GM12878 (cell line): ENCODE measurements around the gene CARD14. TPM values are rescaled to one million over a fixed set of nuclear protein-coding genes. Genes with fewer than 3 reads are reported as not detected.
A peak's percentile ranks its signal among the peaks of the same experiment; 100 is the strongest.

Experiments
- BHLHE40 ChIP-seq, 2 experiments: fragments of 450-650 bp in 1 of 2; IDR thresholded peaks; 2 replicates each; pipeline ENCODE4 v1.6.1; 2011 to 2017; ENCODE audit warnings: low read depth in 2 of 2, borderline replicate concordance in 1 of 2, improper control_type of control experiment in 1 of 2, low read length in 1 of 2, mild to moderate bottlenecking in 1 of 2
- CREM ChIP-seq: IDR thresholded peaks from 2 replicates; pipeline ENCODE4 v1.6.1; 2014; ENCODE audit warnings: antibody characterized with exemption, low read depth
- ELK1 ChIP-seq: IDR thresholded peaks from 2 replicates; pipeline ENCODE4 v1.6.1; 2012; ENCODE audit warnings: low read depth, low read length, improper control_type of control experiment
- ESRRA ChIP-seq: IDR thresholded peaks from 2 replicates; pipeline ENCODE4 v1.6.1; 2012; ENCODE audit warnings: mild to moderate bottlenecking, low read length, improper control_type of control experiment
- HDAC6 ChIP-seq: fragments of 200-600 bp; sonication (generic); IDR thresholded peaks from one replicate; pipeline ENCODE4 v1.8.0; 2017; ENCODE audit warnings: antibody characterized with exemption; ENCODE audit not compliant: unreplicated experiment
- IRF3 ChIP-seq: fragments of 450-650 bp; IDR thresholded peaks from 2 replicates; pipeline ENCODE4 v1.6.1; 2014; ENCODE audit warnings: mild to moderate bottlenecking
- MTA2 ChIP-seq: fragments of 450-650 bp; IDR thresholded peaks from 2 replicates; pipeline ENCODE4 v1.6.1; 2016; ENCODE audit warnings: low read depth, mild to moderate bottlenecking, moderate library complexity
- NFYB ChIP-seq: IDR thresholded peaks from 2 replicates; pipeline ENCODE4 v1.6.1; 2011; ENCODE audit warnings: low read depth, mild to moderate bottlenecking, low read length, improper control_type of control experiment, moderate library complexity; ENCODE audit not compliant: insufficient read depth
- POLR2AphosphoS2 ChIP-seq: IDR thresholded peaks from 2 replicates; pipeline ENCODE4 v1.6.1; 2011; ENCODE audit warnings: low read depth, mild to moderate bottlenecking, low read length, improper control_type of control experiment, moderate library complexity
- SMAD1 ChIP-seq: fragments of 450-650 bp; IDR thresholded peaks from 2 replicates; pipeline ENCODE4 v1.6.1; 2018; ENCODE audit warnings: mild to moderate bottlenecking, low read depth; ENCODE audit not compliant: partially characterized antibody
- SPI1 ChIP-seq: IDR thresholded peaks from 2 replicates; pipeline ENCODE4 v1.6.1; 2011; ENCODE audit warnings: low read depth, mild to moderate bottlenecking, low read length, moderate library complexity, borderline replicate concordance; ENCODE audit not compliant: insufficient read depth
- SREBF1 ChIP-seq: IDR thresholded peaks from 2 replicates; pipeline ENCODE4 v1.6.1; 2012; ENCODE audit warnings: mild to moderate bottlenecking, low read length
- TAF1 ChIP-seq: IDR thresholded peaks from 2 replicates; pipeline ENCODE4 v1.6.1; 2011; ENCODE audit warnings: mild to moderate bottlenecking, low read depth, low read length, borderline replicate concordance
- TCF3 ChIP-seq: IDR thresholded peaks from 2 replicates; pipeline ENCODE4 v1.6.1; 2012; ENCODE audit warnings: low read depth, mild to moderate bottlenecking, low read length, borderline replicate concordance; ENCODE audit not compliant: insufficient read depth
- ZNF24 ChIP-seq: fragments of 450-650 bp; IDR thresholded peaks from 2 replicates; pipeline ENCODE4 v1.6.1; 2017; ENCODE audit warnings: antibody characterized with exemption, mild to moderate bottlenecking
- ZNF274 ChIP-seq: IDR thresholded peaks from one replicate; pipeline ENCODE4 v1.8.0; 2011; ENCODE audit not compliant: insufficient read length, insufficient read depth
- polyA plus RNA-seq, 11 experiments: library from polyadenylated mRNA; depleted of rRNA in 4 of 11; unstranded in 6 of 11; stranded (reverse) in 5 of 11; fragments of >200 nt; fragmentation: Nextera tagmentation in 4 of 11; fragmentation: Illumina TruSeq in 1 of 11; extraction: Ambion mirVana in 4 of 11; extraction: Trizol in 1 of 11; gene quantifications; 1 replicate in 1 of 11; 2 replicates in 10 of 11; pipeline versions ENCODE4 v1.2.1 to v1.2.3, GENCODE V29; 2011 to 2016; ENCODE audit warnings: inconsistent platforms in 2 of 11, missing spikeins in 2 of 11, low read depth in 1 of 11
- total RNA-seq, 4 experiments: library from RNA; depleted of rRNA in 3 of 4; stranded (reverse); fragments of >200 nt in 3 of 4; fragmentation: Illumina TruSeq in 1 of 4; extraction: Trizol in 1 of 4; gene quantifications; 2 replicates each; pipeline versions ENCODE4 v1.2.1 to v1.2.3, GENCODE V29; 2013 to 2021
- TF ChIP-seq, protein P1 (sequence below): fragments of 150-350 bp; IDR thresholded peaks from 2 replicates; pipeline ENCODE4 v1.6.1; 2016; ENCODE audit warnings: low read depth, low read length
- TF ChIP-seq, protein P2 (sequence below): fragments of 450-650 bp; IDR thresholded peaks from 2 replicates; pipeline ENCODE4 v1.6.1; 2018; ENCODE audit warnings: mild to moderate bottlenecking, low read depth, moderate library complexity; ENCODE audit not compliant: partially characterized antibody
- TF ChIP-seq, protein P3 (sequence below): fragments of 450-650 bp; IDR thresholded peaks from 2 replicates; pipeline ENCODE4 v1.6.1; 2016; ENCODE audit warnings: mild to moderate bottlenecking

The CARD14 gene
- total and polyA plus RNA-seq, 10 of the 15 experiments (the other 5 are each of a cell fraction or from before 2014, with no cell fraction given): 0.08 to 0.15 TPM; not detected in 8

DNA sequence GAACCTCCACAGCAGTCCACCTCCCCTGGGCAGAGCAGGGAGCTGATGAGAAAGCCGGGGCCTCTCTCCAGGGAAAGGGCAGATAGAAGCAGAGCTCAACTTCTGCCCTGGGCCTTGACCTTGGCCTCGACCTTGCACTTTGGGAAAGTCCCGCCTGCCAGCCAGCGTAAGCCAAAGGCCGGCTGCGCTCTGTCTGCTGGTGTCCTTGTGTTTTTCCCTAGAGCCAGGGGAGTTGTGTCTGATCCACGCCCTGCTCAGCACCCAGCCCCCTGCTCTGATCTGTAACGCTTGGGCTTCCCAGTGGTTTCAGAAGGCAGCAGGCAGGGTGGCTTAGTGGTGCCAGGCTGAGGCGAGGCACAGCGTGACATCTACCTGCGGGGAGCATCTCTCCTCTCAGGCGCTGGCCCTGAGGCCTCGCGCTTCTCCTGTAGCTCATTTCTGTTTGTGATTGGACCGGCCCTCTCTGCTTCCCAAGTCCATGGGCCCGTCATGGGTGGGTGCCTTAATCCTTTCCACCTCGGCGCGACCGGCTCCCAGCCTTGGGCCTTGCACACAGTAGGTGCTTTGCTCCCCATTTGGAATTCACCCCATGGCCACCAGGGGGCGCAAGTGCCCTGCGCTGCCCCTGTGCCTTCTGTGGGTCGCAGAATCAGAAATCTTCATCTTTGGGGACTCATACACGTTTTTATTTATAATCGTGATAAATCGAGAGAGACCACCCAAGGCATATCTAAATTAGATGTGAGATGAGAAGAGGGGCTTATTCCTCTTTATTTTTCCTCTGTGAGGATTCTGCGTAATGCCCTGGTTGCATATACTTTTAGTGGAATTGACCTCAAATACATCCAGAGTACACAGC is 26.1 kb downstream of the CARD14 start (continued):
- TF ChIP-seq, protein P1, sequence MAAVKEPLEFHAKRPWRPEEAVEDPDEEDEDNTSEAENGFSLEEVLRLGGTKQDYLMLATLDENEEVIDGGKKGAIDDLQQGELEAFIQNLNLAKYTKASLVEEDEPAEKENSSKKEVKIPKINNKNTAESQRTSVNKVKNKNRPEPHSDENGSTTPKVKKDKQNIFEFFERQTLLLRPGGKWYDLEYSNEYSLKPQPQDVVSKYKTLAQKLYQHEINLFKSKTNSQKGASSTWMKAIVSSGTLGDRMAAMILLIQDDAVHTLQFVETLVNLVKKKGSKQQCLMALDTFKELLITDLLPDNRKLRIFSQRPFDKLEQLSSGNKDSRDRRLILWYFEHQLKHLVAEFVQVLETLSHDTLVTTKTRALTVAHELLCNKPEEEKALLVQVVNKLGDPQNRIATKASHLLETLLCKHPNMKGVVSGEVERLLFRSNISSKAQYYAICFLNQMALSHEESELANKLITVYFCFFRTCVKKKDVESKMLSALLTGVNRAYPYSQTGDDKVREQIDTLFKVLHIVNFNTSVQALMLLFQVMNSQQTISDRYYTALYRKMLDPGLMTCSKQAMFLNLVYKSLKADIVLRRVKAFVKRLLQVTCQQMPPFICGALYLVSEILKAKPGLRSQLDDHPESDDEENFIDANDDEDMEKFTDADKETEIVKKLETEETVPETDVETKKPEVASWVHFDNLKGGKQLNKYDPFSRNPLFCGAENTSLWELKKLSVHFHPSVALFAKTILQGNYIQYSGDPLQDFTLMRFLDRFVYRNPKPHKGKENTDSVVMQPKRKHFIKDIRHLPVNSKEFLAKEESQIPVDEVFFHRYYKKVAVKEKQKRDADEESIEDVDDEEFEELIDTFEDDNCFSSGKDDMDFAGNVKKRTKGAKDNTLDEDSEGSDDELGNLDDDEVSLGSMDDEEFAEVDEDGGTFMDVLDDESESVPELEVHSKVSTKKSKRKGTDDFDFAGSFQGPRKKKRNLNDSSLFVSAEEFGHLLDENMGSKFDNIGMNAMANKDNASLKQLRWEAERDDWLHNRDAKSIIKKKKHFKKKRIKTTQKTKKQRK: no peak
- TF ChIP-seq IRF3 (no peak), ESRRA (no peak), SREBF1 (no peak), TCF3 (no peak), BHLHE40 (IDR thresholded peaks at IDR 0.05; ENCODE audit: borderline replicate concordance in 1 of 2, low read depth in 2 of 2, low read length in 1 of 2) (0 out of 4 replicates have a peak, but pooled peaks of 1 of the 2 experiments have one; percentile 19), HDAC6 (no peak), ELK1 (no peak), NFYB (no peak), SPI1 (no peak), TAF1 (no peak), ZNF274 (no peak), POLR2AphosphoS2 (no peak), CREM (no peak), ZNF24 (0 out of 2 replicates have a peak, but pooled peaks have one; percentile 21), MTA2 (no peak), SMAD1 (no peak)
- TF ChIP-seq, protein P2, sequence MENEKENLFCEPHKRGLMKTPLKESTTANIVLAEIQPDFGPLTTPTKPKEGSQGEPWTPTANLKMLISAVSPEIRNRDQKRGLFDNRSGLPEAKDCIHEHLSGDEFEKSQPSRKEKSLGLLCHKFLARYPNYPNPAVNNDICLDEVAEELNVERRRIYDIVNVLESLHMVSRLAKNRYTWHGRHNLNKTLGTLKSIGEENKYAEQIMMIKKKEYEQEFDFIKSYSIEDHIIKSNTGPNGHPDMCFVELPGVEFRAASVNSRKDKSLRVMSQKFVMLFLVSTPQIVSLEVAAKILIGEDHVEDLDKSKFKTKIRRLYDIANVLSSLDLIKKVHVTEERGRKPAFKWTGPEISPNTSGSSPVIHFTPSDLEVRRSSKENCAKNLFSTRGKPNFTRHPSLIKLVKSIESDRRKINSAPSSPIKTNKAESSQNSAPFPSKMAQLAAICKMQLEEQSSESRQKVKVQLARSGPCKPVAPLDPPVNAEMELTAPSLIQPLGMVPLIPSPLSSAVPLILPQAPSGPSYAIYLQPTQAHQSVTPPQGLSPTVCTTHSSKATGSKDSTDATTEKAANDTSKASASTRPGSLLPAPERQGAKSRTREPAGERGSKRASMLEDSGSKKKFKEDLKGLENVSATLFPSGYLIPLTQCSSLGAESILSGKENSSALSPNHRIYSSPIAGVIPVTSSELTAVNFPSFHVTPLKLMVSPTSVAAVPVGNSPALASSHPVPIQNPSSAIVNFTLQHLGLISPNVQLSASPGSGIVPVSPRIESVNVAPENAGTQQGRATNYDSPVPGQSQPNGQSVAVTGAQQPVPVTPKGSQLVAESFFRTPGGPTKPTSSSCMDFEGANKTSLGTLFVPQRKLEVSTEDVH: no peak
- TF ChIP-seq, protein P3, sequence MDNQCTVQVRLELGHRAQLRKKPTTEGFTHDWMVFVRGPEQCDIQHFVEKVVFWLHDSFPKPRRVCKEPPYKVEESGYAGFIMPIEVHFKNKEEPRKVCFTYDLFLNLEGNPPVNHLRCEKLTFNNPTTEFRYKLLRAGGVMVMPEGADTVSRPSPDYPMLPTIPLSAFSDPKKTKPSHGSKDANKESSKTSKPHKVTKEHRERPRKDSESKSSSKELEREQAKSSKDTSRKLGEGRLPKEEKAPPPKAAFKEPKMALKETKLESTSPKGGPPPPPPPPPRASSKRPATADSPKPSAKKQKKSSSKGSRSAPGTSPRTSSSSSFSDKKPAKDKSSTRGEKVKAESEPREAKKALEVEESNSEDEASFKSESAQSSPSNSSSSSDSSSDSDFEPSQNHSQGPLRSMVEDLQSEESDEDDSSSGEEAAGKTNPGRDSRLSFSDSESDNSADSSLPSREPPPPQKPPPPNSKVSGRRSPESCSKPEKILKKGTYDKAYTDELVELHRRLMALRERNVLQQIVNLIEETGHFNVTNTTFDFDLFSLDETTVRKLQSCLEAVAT: no peak
